Natural killer cell (primary cell): Measurements from ENCODE around the gene COL24A1. TPM values are rescaled to one million over a fixed set of nuclear protein-coding genes. Genes with fewer than 3 reads are reported as not detected.
A peak's percentile ranks its signal among the peaks of the same experiment; 100 is the strongest.

ENCODE experiments used
- ATAC-seq, 3 donors: fragments of 150-1000 bp in 2 of 3; fragments of 200-7000 bp in 1 of 3; cut with Tn5 transposase; 1 replicate in 1 of 3; 2 replicates in 2 of 3; pipeline ENCODE4 v1.10.0; 2021; ENCODE audit warnings: mild to moderate bottlenecking in 2 of 3, moderate library complexity in 2 of 3
- DNase-seq, 2 donors: peaks; one replicate each; pipeline versions ENCODE4 v3.0.0 to v3.0.0-alpha.2; 2013 to 2021; ENCODE audit warnings: mixed read lengths in 1 of 2
- H3K27ac ChIP-seq: one replicate; pipeline ENCODE4 v1.5.1; 2013; ENCODE audit warnings: mild to moderate bottlenecking, low read length
- H3K27me3 ChIP-seq: one replicate; pipeline ENCODE4 v1.6.1; 2013; ENCODE audit warnings: low read length; ENCODE audit not compliant: control insufficient read depth, insufficient read depth
- H3K36me3 ChIP-seq: one replicate; pipeline ENCODE4 v1.6.1; 2013; ENCODE audit warnings: low read length; ENCODE audit not compliant: control insufficient read depth, insufficient read depth
- H3K4me1 ChIP-seq: one replicate; pipeline ENCODE4 v1.6.1; 2013; ENCODE audit warnings: low read length; ENCODE audit not compliant: control insufficient read depth, insufficient read depth
- H3K4me3 ChIP-seq: one replicate; pipeline ENCODE4 v1.5.1; 2013; ENCODE audit warnings: low read length
- H3K9me3 ChIP-seq: one replicate; pipeline ENCODE4 v1.6.1; 2013; ENCODE audit warnings: low read length; ENCODE audit not compliant: control insufficient read depth, insufficient read depth
- H3K27ac Mint-ChIP-seq, 2 donors: one replicate each; pipeline ENCODE4 v1.8.0; 2022; ENCODE audit warnings: mild to moderate bottlenecking in 2 of 2, mixed read lengths in 2 of 2, moderate library complexity in 1 of 2
- H3K27me3 Mint-ChIP-seq, 2 donors: one replicate each; pipeline ENCODE4 v1.8.0; 2022; ENCODE audit warnings: low read depth in 2 of 2, mixed read lengths in 2 of 2
- H3K36me3 Mint-ChIP-seq: one replicate; pipeline ENCODE4 v1.8.0; 2022; ENCODE audit warnings: mixed read lengths
- H3K4me1 Mint-ChIP-seq, 2 donors: one replicate each; pipeline ENCODE4 v1.8.0; 2022; ENCODE audit warnings: mixed read lengths in 2 of 2
- H3K4me3 Mint-ChIP-seq: one replicate; pipeline ENCODE4 v1.8.0; 2022; ENCODE audit warnings: mild to moderate bottlenecking, moderate library complexity, mixed read lengths
- H3K9me3 Mint-ChIP-seq, 2 donors: one replicate each; pipeline ENCODE4 v1.8.0; 2022; ENCODE audit warnings: mixed read lengths in 2 of 2
- CTCF ChIP-seq: fragments of 200-600 bp; IDR thresholded peaks from one replicate; pipeline ENCODE4 v1.8.0; 2022; ENCODE audit warnings: antibody characterized with exemption
- WGBS: methylation state at CpG from one replicate; pipeline ENCODE4 v1.1.7; 2013; ENCODE audit warnings: missing lambda C conversion rate; ENCODE audit not compliant: insufficient coverage; 5-methylcytosine and 5-hydroxymethylcytosine counted together
- intact Hi-C: fragments of 100-400 bp; cut with micrococcal nuclease; formaldehyde crosslinking; loops from one replicate; pipeline ENCODE4 v1.14.2; 2022
- total RNA-seq, 4 donors: library from RNA; stranded (reverse); fragments of 120-200 nt in 1 of 4; gene quantifications; one replicate each; pipeline versions ENCODE4 v1.2.3 to v1.2.4, GENCODE V29; 2013 to 2022

Gene COL24A1
- total RNA-seq, 3 donors from 2014 or later (not counting 1 experiment from before 2014, with no cell fraction given) = 0.20 to 0.54 (median 0.54) TPM

- H3K36me3 Mint-ChIP-seq = no peaks in the 10 kb centered on the region
- no peak for TF ChIP-seq CTCF
- no peak for DNase-seq
- ATAC-seq = no peak
- intact Hi-C loops = no loop called here
- Histone ChIP-seq H3K9me3 (no peaks in the 10 kb centered on the region), H3K4me1 (no peaks in the 10 kb centered on the region), H3K4me3 (no peak overlapping the region), H3K27me3 (no peaks in the 10 kb centered on the region), H3K27ac (no peak overlapping the region), H3K36me3 (peaks cover 6% of the 10 kb centered on the region)
- H3K27ac Mint-ChIP-seq = peak overlapping the region in 1 of 2 donors; percentile 47
- H3K4me1 Mint-ChIP-seq = peaks cover 11 to 30% of the 10 kb centered on the region in 2 donors
- no peaks in the 10 kb centered on the region for H3K27me3 Mint-ChIP-seq
- 98% methylated on average over 3 of the region's 4 CpGs for WGBS
- H3K4me3 Mint-ChIP-seq = no peak overlapping the region
- H3K9me3 Mint-ChIP-seq = no peaks in the 10 kb centered on the region
Measured at GRCh38 chr1:85689775-85690404, 466.7 kb downstream of the COL24A1 start.

- no peak overlapping the region for H3K27ac ChIP-seq
- no peak for TF ChIP-seq CTCF
- Mint-ChIP-seq H3K36me3 (peaks cover 7% of the 10 kb centered on the region), H3K4me1 (peaks cover 6 to 9% of the 10 kb centered on the region in 2 donors), H3K4me3 (no peak overlapping the region), H3K27me3 (no peaks in the 10 kb centered on the region), H3K27ac (no peak overlapping the region), H3K9me3 (no peaks in the 10 kb centered on the region)
- no peaks in the 10 kb centered on the region for H3K9me3 ChIP-seq
- H3K36me3 ChIP-seq = peaks cover 8% of the 10 kb centered on the region
- no peaks in the 10 kb centered on the region for H3K27me3 ChIP-seq
- ATAC-seq = no peak
- no peak overlapping the region for H3K4me3 ChIP-seq
- WGBS = 98% methylated on average over 9 of the region's 9 CpGs
- no peaks in the 10 kb centered on the region for H3K4me1 ChIP-seq
- intact Hi-C loops = no loop called here
- DNase-seq = no peak
Measured at GRCh38 chr1:85683292-85684025, 473.1 kb downstream of the COL24A1 start.

GRCh38 chr1:85681087-85681486 is 475.5 kb downstream of the COL24A1 start:
- no peaks in the 10 kb centered on the region for H3K9me3 ChIP-seq
- no peak overlapping the region for H3K27ac ChIP-seq
- H3K36me3 Mint-ChIP-seq = peaks cover 7% of the 10 kb centered on the region
- WGBS = 95% methylated on average over 2 of the region's 2 CpGs
- DNase-seq (no peak), ATAC-seq (no peak)
- H3K4me3 ChIP-seq = no peak overlapping the region
- no peaks in the 10 kb centered on the region for H3K4me1 ChIP-seq
- intact Hi-C loops = no loop called here
- peaks cover 5 to 6% of the 10 kb centered on the region in 2 donors for H3K4me1 Mint-ChIP-seq
- H3K27me3 ChIP-seq = no peaks in the 10 kb centered on the region
- TF ChIP-seq CTCF = no peak
- no peaks in the 10 kb centered on the region for H3K27me3 Mint-ChIP-seq
- peaks cover 25% of the 10 kb centered on the region for H3K36me3 ChIP-seq
- no peak overlapping the region for H3K27ac Mint-ChIP-seq
- no peak overlapping the region for H3K4me3 Mint-ChIP-seq
- no peaks in the 10 kb centered on the region for H3K9me3 Mint-ChIP-seq

Other genes with a start within 250 kb of the COL24A1 start
- 100 to 1,000 TPM in 1 of 3 donors, 10 to 100 TPM in 2; 79.7 to 102 (median 82.0) TPM for gene ODF2L, start 239.6 kb upstream of the COL24A1 start, total RNA-seq